Left renal cortex interstitium (tissue), 4 donors: Measurements from ENCODE around the gene UFSP1. TPM values are rescaled to one million over a fixed set of nuclear protein-coding genes. Genes with fewer than 3 reads are reported as not detected.
"Not testable (repeated sequence)": the region's sequence is repeated elsewhere in the genome, so short reads cannot be mapped to it uniquely, and the experiment has no call there.

Experiments
- DNase-seq, 4 donors: peaks; one replicate each; pipeline ENCODE4 v3.0.0-alpha.2; 2013; ENCODE audit warnings: low read depth in 4 of 4, low spot score in 2 of 4, missing footprints in 1 of 4
- polyA plus RNA-seq, 4 donors: library from polyadenylated mRNA; unstranded; fragments of 120-200 nt; gene quantifications; one replicate each; pipeline ENCODE4 v1.2.1, GENCODE V29; 2013; ENCODE audit not compliant: insufficient read length in 4 of 4

The UFSP1 gene
- polyA plus RNA-seq, 4 donors = 1.4 to 4.1 (median 2.4) TPM

GRCh38 chr7:100863406-100863950, 26.0 kb downstream of the UFSP1 start:
- DNase-seq = no peak

GRCh38 chr7:100861616-100861985, 27.9 kb downstream of the UFSP1 start:
- DNase-seq = no peak

DNA sequence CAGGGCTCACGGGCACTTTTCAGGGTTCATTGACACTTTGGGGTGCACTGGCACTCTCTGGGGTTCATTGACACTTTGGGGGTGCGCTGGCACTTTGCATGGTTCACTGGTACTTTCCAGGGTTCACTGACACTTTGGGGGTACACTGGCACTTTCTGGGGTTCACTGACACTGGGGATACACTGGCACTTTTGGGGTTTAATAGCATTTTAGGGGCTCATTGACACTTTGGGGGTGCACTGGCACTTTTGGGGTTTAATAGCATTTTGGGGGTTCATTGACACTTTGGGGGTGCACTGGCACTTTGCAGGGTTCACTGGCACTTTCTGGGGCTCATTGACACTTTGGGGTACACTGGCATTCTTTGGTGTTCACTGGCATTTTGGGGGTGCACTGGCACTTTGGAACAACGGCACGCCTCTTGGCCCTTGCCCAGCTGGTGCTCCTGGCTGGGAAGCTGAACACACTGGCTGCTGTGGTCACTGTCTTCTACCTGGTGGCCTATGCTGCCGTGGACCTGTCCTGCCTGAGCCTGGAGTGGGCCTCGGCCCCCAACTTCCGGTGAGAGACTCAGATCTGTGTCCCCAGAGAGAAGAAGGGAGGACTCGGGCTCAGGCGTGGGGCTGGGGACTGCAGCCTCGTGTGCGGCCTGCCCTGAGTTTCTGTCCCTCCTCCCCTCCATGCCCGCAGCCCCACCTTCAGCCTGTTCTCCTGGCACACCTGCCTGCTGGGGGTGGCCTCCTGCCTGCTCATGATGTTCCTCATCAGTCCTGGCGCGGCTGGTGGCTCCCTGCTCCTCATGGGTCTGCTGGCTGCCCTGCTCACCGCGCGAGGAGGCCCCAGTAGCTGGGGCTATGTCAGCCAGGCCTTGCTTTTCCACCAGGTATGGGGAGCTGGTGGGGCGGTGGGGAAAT, 28.6 kb downstream of the UFSP1 start:
- DNase-seq = no peak

DNA sequence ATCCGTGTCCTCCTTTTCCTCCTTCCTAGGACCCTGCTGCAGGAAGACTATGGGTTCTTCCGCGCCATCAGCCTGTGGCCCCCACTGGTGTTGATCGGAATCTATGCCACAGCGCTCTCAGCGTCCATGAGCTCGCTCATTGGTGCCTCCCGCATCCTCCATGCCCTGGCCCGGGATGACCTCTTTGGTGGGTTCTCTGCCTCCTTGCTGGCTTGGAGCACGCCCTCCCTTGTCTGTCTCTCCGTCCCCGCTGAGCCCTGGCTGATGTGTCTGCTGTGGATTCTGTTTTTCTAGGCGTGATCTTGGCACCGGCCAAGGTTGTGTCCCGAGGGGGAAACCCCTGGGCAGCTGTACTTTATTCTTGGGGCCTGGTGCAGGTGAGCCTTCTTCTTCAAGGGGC, 29.7 kb downstream of the UFSP1 start:
- DNase-seq = no peak

- no peak for DNase-seq
Observed at GRCh38 chr7:100856871-100857282, 32.6 kb downstream of the UFSP1 start.

GRCh38 chr7:100855515-100855914, 34.0 kb downstream of the UFSP1 start:
- DNase-seq = no peak

GRCh38 chr7:100854899-100855298, 34.6 kb downstream of the UFSP1 start:
- DNase-seq = not testable (repeated sequence)

DNA sequence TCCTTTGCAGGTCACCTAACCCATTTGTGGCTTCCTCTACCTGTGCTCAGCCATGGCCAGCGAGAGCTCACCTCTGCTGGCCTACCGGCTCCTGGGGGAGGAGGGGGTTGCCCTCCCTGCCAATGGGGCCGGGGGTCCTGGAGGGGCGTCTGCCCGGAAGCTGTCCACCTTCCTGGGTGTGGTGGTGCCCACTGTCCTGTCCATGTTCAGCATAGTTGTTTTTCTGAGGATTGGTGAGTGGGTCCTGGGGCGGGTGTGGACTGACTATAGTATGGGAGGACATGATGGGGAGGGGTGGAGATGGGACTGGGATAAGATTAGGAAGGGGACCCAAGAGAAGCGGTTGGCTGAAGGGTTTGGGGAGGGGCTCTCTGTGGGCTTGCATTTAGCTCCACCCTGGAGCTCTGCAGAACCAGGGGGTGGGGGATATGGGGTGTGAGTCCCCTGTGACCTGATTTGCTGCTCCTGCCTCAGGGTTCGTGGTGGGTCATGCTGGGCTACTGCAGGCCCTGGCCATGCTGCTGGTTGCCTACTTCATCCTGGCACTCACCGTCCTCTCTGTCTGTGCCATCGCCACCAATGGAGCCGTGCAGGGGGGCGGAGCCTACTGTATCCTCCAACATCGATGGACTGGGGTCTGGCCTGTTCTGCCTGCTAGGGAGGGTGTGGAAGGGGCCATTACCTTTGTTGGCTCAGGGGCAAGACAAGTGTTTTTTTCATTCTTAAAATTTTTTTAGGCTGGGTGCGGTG, 35.2 kb downstream of the UFSP1 start:
- DNase-seq = no peak

GRCh38 chr7:100852048-100852872, 37.3 kb downstream of the UFSP1 start, which contains the start of gene SLC12A9:
Gene SLC12A9 (plus strand): TSS chr7:100852713. CDS start chr7:100854198, 1,485 bp downstream.
- peak in 1 of 4 donors; percentile 87 for DNase-seq

DNA sequence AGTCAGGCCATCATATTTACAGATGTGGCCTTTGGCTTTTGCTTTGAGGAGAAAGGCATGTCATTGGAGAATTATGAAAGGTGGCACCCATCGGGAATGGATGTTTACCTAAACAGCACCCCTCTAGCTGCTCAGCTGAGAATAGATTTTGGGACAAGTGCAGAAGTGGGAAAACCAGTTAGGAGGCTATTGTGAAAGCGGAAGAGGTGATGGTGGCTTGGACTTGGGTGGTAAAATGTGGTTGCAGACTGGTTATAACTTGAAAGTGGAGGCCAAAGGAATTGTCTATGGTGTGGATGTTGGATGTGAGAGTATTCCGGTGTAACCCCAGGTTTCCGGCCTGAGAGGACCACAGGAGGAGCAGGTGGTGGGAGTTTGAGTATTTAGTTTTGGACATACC, 42.2 kb downstream of the UFSP1 start:
- DNase-seq = no peak

- DNase-seq = no peak
Observed at GRCh38 chr7:100840470-100841100, 48.9 kb downstream of the UFSP1 start.

DNA sequence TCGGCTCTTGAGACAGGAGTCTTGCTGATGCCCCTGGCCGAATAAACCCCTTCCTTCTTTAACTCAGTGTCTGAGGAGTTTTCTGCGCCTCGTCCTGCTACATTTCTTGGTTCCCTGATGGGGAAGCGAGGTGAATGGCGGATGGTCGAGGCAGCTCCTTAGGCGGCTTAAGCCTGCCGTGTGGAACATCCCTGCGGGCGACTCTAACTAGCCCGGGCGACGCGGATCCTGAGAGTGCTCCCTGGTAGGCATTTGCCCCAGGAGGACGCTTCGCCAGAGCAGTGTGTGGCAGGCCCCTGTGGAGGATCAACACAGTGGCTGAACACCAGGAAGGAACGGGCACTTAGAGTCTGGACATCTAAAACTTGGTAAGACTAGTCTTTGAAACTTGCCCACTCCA, 50.2 kb downstream of the UFSP1 start:
- DNase-seq = no peak

Other genes starting within 250 kb of the UFSP1 start
- gene TFR2, start 248.2 kb downstream of the UFSP1 start, polyA plus RNA-seq = 1 to 10 TPM in 2 of 4 donors, under 1 TPM in 2; 0.70 to 2.4 (median 1.1) TPM
- gene ACTL6B, start 233.3 kb downstream of the UFSP1 start, polyA plus RNA-seq = under 1 TPM in 1 of 4 donors, not detected in 3; 0.17 TPM
- 100 to 1,000 TPM; 177 to 240 (median 204) TPM for gene GNB2, start 216.0 kb downstream of the UFSP1 start, polyA plus RNA-seq
- 10 to 100 TPM; 25.7 to 70.4 (median 48.9) TPM for gene GIGYF1, start 195.5 kb downstream of the UFSP1 start, polyA plus RNA-seq
- 10 to 100 TPM; 22.9 to 40.8 (median 26.9) TPM for gene POP7, start 183.6 kb downstream of the UFSP1 start, polyA plus RNA-seq
- under 1 TPM in 3 of 4 donors, not detected in 1; 0.10 to 0.17 (median 0.12) TPM for gene EPO, start 169.2 kb downstream of the UFSP1 start, polyA plus RNA-seq
- gene ZAN, start 156.1 kb downstream of the UFSP1 start, polyA plus RNA-seq = under 1 TPM in 3 of 4 donors, not detected in 1; 0.03 to 0.05 (median 0.04) TPM
- 10 to 100 TPM; 83.9 to 98.8 (median 90.8) TPM for gene EPHB4, start 62.2 kb downstream of the UFSP1 start, polyA plus RNA-seq
- 10 to 100 TPM; 18.6 to 42.2 (median 31.9) TPM for gene SLC12A9, start 37.0 kb downstream of the UFSP1 start, polyA plus RNA-seq
- 100 to 1,000 TPM in 1 of 4 donors, 10 to 100 TPM in 3; 67.7 to 108 (median 89.7) TPM for gene TRIP6, start 22.3 kb downstream of the UFSP1 start, polyA plus RNA-seq
- gene SRRT, start 14.6 kb downstream of the UFSP1 start, polyA plus RNA-seq = 100 to 1,000 TPM; 144 to 219 (median 178) TPM
- 1 to 10 TPM; 3.8 to 5.6 (median 4.9) TPM for gene ACHE, start 6.2 kb upstream of the UFSP1 start, polyA plus RNA-seq
- gene MUC3A, start 59.8 kb upstream of the UFSP1 start, polyA plus RNA-seq = under 1 TPM; 0.19 to 0.60 (median 0.50) TPM
- under 1 TPM in 3 of 4 donors, not detected in 1; 0.18 to 0.23 (median 0.22) TPM for gene MUC12, start 79.8 kb upstream of the UFSP1 start, polyA plus RNA-seq
- gene MUC17, start 130.4 kb upstream of the UFSP1 start, polyA plus RNA-seq = not detected
- gene TRIM56, start 195.8 kb upstream of the UFSP1 start, polyA plus RNA-seq = 10 to 100 TPM; 14.3 to 23.1 (median 17.8) TPM
- gene SERPINE1, start 237.4 kb upstream of the UFSP1 start, polyA plus RNA-seq = 1 to 10 TPM in 2 of 4 donors, under 1 TPM in 2; 0.72 to 5.8 (median 1.2) TPM